ENCODE measurements around the gene GXYLT1.
"Not testable (repeated sequence)": the region's sequence is repeated elsewhere in the genome, so short reads cannot be mapped to it uniquely, and the experiment has no call there.

The GXYLT1 gene

DNA sequence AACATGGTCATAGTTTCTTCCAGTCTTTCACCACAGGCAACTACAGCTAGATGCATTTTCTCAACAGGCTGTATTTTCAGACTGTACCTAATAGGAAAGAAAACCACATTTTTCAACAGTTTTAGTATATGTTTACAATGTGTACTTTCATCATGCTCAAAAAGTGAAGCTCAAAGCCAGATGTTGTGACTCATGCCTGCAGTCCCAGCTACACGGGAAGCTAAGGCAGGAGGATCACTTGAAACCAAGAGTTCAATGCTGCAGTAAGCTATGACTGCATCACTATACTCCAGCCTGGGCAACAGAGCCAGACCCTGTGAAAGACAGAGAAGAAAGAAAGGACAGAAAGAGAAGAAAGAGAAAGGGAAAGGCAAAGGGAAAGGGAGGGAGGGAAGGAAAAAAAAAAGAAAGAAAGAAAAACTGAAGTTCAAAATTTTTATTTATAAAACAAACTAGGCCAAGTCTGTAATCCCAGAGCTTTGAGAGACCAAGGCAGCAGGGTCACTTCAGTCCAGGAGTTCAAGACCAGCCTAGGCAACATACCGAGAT, 25.5 kb downstream of the GXYLT1 start:
- Histone ChIP-seq H3K36me3 (ENCODE audit: insufficient read depth, low read length) (peaks cover 6% of the 10 kb centered on the region), H3K9ac (ENCODE audit: low read depth, low read length) (no peak overlapping the region), H3K4me1 (ENCODE audit: control insufficient read depth, insufficient read depth, low read length) (peaks cover 17% of the 10 kb centered on the region), H3K9me3 (replicated peaks; ENCODE audit: low read length) (no peaks in the 10 kb centered on the region), H3K4me2 (ENCODE audit: low read length) (no peak overlapping the region), H3K27me3 (ENCODE audit: control insufficient read depth, insufficient read depth, low read length) (no peaks in the 10 kb centered on the region), H3K4me3 (ENCODE audit: low read length) (no peak overlapping the region)

DNA sequence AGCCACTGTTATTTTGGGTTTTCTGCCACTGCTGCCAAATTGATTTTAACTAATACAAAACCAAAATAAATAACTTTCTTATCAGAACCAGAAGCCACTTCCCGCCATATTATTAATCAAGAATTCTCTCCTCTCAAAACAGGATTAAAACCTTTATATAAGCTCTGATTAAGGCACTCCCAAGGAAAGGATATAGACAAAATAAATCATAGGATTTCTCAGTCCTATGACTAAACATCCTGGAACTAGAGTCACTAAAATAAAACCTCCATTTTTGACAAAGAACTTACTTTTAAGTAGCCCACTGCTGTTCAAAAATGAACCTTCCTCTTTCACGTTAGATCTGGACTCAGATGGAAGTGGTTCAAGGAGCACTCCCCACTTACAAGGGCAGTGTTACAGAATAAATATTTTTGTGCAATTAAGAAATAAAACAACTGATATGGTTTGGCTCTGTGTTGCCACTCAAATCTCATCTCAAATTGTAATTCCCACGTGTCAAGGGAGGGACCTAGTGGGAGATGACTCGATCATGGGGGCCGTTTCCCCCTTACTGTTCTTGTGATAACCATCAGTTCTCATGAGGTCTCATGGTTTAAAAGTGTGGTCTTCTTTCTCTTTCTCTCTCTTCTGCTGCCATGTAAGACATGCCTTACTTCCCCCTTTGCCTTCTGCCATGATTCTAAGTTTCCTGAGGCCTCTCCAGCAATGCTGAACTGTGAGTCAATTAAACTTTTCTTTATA, 26.4 kb downstream of the GXYLT1 start:
- Histone ChIP-seq H3K27me3 (ENCODE audit: control insufficient read depth, insufficient read depth, low read length) (no peaks in the 10 kb centered on the region), H3K4me3 (ENCODE audit: low read length) (no peak overlapping the region), H3K9ac (ENCODE audit: low read depth, low read length) (no peak overlapping the region), H3K36me3 (ENCODE audit: insufficient read depth, low read length) (peaks cover 6% of the 10 kb centered on the region), H3K4me1 (ENCODE audit: control insufficient read depth, insufficient read depth, low read length) (peaks cover 17% of the 10 kb centered on the region), H3K9me3 (replicated peaks; ENCODE audit: low read length) (no peaks in the 10 kb centered on the region), H3K4me2 (ENCODE audit: low read length) (no peak overlapping the region)

DNA sequence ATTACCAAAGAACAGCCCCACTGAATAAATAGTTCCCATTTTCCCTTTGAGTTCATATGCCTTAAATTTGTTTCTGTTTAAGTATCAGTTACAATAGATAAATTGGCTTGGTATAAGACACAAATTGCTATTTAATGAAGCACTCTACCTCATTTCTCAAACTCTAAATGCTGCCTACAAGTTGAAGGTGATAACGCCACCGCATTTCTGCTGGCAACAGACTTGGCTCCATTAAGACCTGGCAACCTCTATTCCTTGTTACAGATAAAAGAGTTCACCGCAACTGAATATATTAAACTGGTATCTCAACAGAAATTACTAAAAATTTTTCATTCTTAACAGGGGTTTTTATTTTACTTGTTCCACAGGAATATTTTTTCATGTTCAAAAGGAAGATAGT, 35.6 kb downstream of the GXYLT1 start:
- Histone ChIP-seq H3K4me3 (ENCODE audit: low read length) (no peak overlapping the region), H3K9me3 (replicated peaks; ENCODE audit: low read length) (no peaks in the 10 kb centered on the region), H3K4me1 (ENCODE audit: control insufficient read depth, insufficient read depth, low read length) (no peaks in the 10 kb centered on the region), H3K4me2 (ENCODE audit: low read length) (no peak overlapping the region), H3K9ac (ENCODE audit: low read depth, low read length) (no peak overlapping the region), H3K27me3 (ENCODE audit: control insufficient read depth, insufficient read depth, low read length) (no peaks in the 10 kb centered on the region), H3K36me3 (ENCODE audit: insufficient read depth, low read length) (no peaks in the 10 kb centered on the region)

DNA sequence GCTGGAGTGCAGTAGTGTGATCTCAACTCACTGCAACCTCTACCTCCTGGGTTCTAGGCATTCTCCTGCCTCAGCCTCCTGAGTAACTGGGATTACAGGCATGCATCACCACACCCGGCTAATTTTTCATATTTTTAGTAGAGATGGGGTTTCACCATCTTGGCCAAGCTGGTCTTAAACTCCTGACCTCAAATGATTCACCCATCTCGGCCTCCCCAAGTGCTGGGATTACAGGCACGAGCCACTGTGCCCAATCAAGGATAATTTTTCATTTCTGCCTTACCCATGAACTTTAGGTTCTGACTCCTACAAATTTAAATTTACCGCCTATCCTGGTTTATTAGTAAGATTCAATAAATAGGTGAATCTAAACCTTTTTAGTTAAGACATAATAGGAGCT, 37.9 kb downstream of the GXYLT1 start:
- not testable (repeated sequence) for H3K4me2 ChIP-seq (ENCODE audit: low read length); H3K9me3 ChIP-seq (replicated peaks; ENCODE audit: low read length); H3K36me3 ChIP-seq (ENCODE audit: insufficient read depth, low read length); H3K4me3 ChIP-seq (ENCODE audit: low read length); H3K4me1 ChIP-seq (ENCODE audit: control insufficient read depth, insufficient read depth, low read length); H3K27me3 ChIP-seq (ENCODE audit: control insufficient read depth, insufficient read depth, low read length); H3K9ac ChIP-seq (ENCODE audit: low read depth, low read length)

DNA sequence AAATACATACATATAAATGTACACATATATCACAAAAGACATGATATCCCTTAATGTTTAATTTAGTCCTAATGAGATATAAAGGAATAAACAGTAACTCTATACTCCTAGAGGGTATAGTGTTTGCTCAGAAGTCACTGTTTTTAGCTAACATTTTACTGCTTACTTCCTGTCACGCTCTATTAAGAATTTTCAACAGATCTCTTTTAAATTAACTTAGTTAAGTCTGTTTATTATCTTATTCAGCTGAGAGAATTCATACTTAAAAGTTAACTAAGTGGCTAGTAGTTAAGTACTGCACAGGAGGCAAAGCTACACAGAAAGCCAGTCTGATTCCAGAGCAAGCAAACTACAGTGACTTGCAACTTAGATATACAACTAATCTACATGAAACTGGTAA, 39.9 kb downstream of the GXYLT1 start:
- H3K9ac ChIP-seq (ENCODE audit: low read depth, low read length), result no peak overlapping the region
- H3K9me3 ChIP-seq (replicated peaks; ENCODE audit: low read length), result no peaks in the 10 kb centered on the region
- H3K4me1 ChIP-seq (ENCODE audit: control insufficient read depth, insufficient read depth, low read length), result no peaks in the 10 kb centered on the region
- no peaks in the 10 kb centered on the region for H3K27me3 ChIP-seq (ENCODE audit: control insufficient read depth, insufficient read depth, low read length)
- H3K4me2 ChIP-seq (ENCODE audit: low read length), result no peak overlapping the region
- no peak overlapping the region for H3K4me3 ChIP-seq (ENCODE audit: low read length)
- H3K36me3 ChIP-seq (ENCODE audit: insufficient read depth, low read length), result no peaks in the 10 kb centered on the region

DNA sequence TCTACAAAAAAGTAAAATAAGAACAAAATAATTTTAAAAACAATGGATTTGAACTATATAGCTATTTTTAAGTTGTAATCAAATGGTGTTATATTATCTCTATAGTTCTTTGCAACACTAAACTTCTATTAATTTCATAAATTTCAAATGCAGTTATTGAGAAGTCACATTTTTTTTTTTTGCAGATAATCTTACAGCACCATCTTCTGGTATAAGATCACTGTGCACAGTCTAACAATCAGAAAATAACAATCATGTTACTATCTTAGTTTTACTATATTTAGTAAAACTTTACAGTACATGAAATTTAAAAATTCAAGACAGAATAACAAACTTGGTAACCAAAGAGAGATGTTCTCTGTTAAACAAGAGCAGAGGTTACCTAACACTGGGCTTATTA, 40.6 kb downstream of the GXYLT1 start:
- Histone ChIP-seq H3K9ac (ENCODE audit: low read depth, low read length) (no peak overlapping the region), H3K36me3 (ENCODE audit: insufficient read depth, low read length) (no peaks in the 10 kb centered on the region), H3K27me3 (ENCODE audit: control insufficient read depth, insufficient read depth, low read length) (no peaks in the 10 kb centered on the region), H3K9me3 (replicated peaks; ENCODE audit: low read length) (no peaks in the 10 kb centered on the region), H3K4me3 (ENCODE audit: low read length) (no peak overlapping the region), H3K4me2 (ENCODE audit: low read length) (no peak overlapping the region), H3K4me1 (ENCODE audit: control insufficient read depth, insufficient read depth, low read length) (no peaks in the 10 kb centered on the region)

DNA sequence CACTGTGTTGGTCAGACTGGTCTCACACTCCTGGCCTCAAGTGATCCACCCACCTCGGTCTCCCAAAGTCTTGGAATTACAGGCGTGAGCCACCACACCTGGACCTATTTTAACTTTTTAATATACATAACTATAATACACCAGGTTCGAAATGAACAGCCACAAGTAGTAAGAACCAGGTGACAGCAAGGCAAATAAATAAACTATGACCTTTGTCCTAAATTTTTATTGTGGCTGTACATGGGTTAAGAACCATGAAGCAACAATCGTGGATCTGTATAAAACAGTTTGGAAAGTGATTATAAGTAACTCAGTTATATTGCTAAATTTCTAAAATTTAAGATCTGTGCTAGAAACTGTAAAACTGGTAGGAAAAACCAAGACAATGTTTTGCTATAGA, 41.5 kb downstream of the GXYLT1 start:
- Histone ChIP-seq H3K4me1 (ENCODE audit: control insufficient read depth, insufficient read depth, low read length) (no peaks in the 10 kb centered on the region), H3K9me3 (replicated peaks; ENCODE audit: low read length) (no peaks in the 10 kb centered on the region), H3K9ac (ENCODE audit: low read depth, low read length) (no peak overlapping the region), H3K4me2 (ENCODE audit: low read length) (no peak overlapping the region), H3K36me3 (ENCODE audit: insufficient read depth, low read length) (no peaks in the 10 kb centered on the region), H3K4me3 (ENCODE audit: low read length) (no peak overlapping the region), H3K27me3 (ENCODE audit: control insufficient read depth, insufficient read depth, low read length) (no peaks in the 10 kb centered on the region)

DNA sequence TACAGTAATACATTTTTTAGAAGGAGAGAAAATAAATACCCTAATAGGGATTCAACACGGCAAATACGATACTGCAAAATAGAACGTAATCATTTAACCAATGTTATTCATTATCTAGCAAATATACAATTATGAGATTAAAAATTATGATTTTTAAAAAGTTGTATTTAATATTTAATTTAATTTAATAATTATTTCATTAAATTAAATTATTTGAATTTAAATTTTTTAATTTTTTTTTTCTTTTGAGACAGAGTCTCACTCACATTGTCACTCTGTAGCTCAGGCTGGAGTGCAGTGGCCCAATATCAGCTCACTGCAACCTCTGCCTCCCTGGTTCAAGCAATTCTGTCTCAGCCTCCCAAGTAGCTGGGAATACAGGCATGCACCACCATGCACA, 42.0 kb downstream of the GXYLT1 start:
- no peaks in the 10 kb centered on the region for H3K36me3 ChIP-seq (ENCODE audit: insufficient read depth, low read length)
- H3K4me3 ChIP-seq (ENCODE audit: low read length), result no peak overlapping the region
- H3K9ac ChIP-seq (ENCODE audit: low read depth, low read length), result no peak overlapping the region
- no peaks in the 10 kb centered on the region for H3K4me1 ChIP-seq (ENCODE audit: control insufficient read depth, insufficient read depth, low read length)
- no peak overlapping the region for H3K4me2 ChIP-seq (ENCODE audit: low read length)
- H3K27me3 ChIP-seq (ENCODE audit: control insufficient read depth, insufficient read depth, low read length), result no peaks in the 10 kb centered on the region
- H3K9me3 ChIP-seq (replicated peaks; ENCODE audit: low read length), result no peaks in the 10 kb centered on the region

DNA sequence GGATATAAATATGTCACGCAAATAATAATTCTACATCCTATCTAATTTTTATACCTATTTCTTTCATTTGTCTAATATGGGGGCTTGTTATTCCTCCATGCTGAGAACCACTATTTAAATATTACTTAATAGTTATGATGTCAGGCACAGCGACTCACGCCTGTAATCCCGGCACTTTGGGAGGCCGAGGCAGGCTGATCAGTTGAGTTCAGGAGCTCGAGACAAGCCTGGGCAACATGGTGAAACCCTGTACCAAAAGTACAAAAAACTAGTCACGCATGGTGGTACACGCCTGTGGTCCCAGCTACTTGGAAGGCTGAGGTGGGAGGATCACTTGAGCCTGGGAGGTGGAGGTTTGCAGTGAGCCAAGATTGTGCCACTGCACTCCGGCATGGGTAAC, 45.2 kb downstream of the GXYLT1 start:
- no peak overlapping the region for H3K9ac ChIP-seq (ENCODE audit: low read depth, low read length)
- H3K36me3 ChIP-seq (ENCODE audit: insufficient read depth, low read length), result no peaks in the 10 kb centered on the region
- H3K4me1 ChIP-seq (ENCODE audit: control insufficient read depth, insufficient read depth, low read length), result peaks cover 2% of the 10 kb centered on the region
- H3K9me3 ChIP-seq (replicated peaks; ENCODE audit: low read length), result no peaks in the 10 kb centered on the region
- no peak overlapping the region for H3K4me3 ChIP-seq (ENCODE audit: low read length)
- no peaks in the 10 kb centered on the region for H3K27me3 ChIP-seq (ENCODE audit: control insufficient read depth, insufficient read depth, low read length)
- H3K4me2 ChIP-seq (ENCODE audit: low read length), result no peak overlapping the region

DNA sequence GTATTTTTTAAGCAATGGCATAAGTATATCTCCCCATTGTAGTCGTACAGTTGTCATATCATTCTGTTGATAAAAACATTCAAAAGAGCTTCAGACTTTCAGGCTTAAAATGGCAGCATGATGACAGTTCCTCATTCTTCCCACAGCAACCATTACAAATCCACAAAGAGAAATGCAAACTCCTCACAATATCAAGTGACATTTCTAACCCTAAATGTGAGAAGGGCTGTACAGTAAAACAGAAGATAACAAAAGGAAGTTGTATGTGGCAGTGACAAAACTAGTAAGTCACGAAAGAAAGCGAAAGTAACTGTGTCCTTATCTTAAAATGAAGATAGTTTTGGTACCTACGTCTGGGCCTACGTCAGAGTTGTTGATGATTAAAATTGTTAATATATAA, 46.7 kb downstream of the GXYLT1 start:
- H3K4me2 ChIP-seq (ENCODE audit: low read length), result peak overlapping the region; percentile 1
- no peak overlapping the region for H3K4me3 ChIP-seq (ENCODE audit: low read length)
- H3K9ac ChIP-seq (ENCODE audit: low read depth, low read length), result no peak overlapping the region
- no peaks in the 10 kb centered on the region for H3K9me3 ChIP-seq (replicated peaks; ENCODE audit: low read length)
- no peaks in the 10 kb centered on the region for H3K27me3 ChIP-seq (ENCODE audit: control insufficient read depth, insufficient read depth, low read length)
- H3K4me1 ChIP-seq (ENCODE audit: control insufficient read depth, insufficient read depth, low read length), result peaks cover 5% of the 10 kb centered on the region
- no peaks in the 10 kb centered on the region for H3K36me3 ChIP-seq (ENCODE audit: insufficient read depth, low read length)

DNA sequence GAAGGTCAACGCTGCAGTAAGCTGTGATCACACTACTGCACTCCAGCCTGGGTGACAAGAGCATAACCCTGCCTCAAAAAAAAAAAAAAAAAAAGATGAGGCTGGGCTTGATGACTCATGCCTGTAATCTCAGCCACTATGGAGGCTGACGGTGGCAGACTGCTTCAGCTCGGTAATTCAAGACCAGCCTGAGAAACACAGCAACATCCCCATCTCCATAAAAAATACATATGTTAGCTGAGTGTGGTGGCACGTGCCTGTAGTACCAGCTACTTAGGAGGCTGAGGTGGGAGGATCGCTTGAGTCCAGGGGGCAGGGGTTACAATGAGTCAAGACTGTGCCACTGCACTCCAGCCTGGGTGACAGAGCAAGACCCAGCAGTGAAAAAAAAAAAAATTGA, 50.4 kb downstream of the GXYLT1 start:
- peaks cover 28% of the 10 kb centered on the region for H3K4me1 ChIP-seq (ENCODE audit: control insufficient read depth, insufficient read depth, low read length)
- no peaks in the 10 kb centered on the region for H3K36me3 ChIP-seq (ENCODE audit: insufficient read depth, low read length)
- no peak overlapping the region for H3K9ac ChIP-seq (ENCODE audit: low read depth, low read length)
- no peaks in the 10 kb centered on the region for H3K9me3 ChIP-seq (replicated peaks; ENCODE audit: low read length)
- H3K4me3 ChIP-seq (ENCODE audit: low read length), result no peak overlapping the region
- H3K27me3 ChIP-seq (ENCODE audit: control insufficient read depth, insufficient read depth, low read length), result no peaks in the 10 kb centered on the region
- peak overlapping the region; percentile 34 for H3K4me2 ChIP-seq (ENCODE audit: low read length)

DNA sequence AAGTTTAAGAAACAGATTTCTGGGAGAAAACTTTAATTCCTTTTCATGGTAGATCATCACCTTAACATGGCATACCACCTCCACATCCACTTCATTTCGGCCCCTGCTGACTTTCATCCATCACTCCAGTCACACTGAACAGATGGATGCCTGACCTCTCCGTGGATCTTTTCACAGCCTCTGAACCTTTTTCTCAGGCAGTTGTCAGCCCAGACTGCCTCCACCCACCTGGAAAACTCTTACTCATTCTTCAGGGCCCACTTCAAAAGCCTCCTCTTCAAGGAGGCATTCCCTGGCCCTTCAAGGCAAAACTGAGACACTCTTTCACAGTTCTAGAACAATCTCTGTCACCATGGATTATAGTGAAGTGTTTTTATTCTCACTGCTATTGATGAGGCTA, 52.9 kb downstream of the GXYLT1 start:
- Histone ChIP-seq H3K4me2 (ENCODE audit: low read length) (no peak overlapping the region), H3K27me3 (ENCODE audit: control insufficient read depth, insufficient read depth, low read length) (no peaks in the 10 kb centered on the region), H3K9ac (ENCODE audit: low read depth, low read length) (no peak overlapping the region), H3K36me3 (ENCODE audit: insufficient read depth, low read length) (no peaks in the 10 kb centered on the region), H3K9me3 (replicated peaks; ENCODE audit: low read length) (no peaks in the 10 kb centered on the region), H3K4me1 (ENCODE audit: control insufficient read depth, insufficient read depth, low read length) (peaks cover 28% of the 10 kb centered on the region), H3K4me3 (ENCODE audit: low read length) (no peak overlapping the region)

Measured in skeletal muscle satellite cell (primary cell).